OCI-LY1 (cell line): Measurements from ENCODE around the gene GLIS1.
A peak's percentile ranks its signal among the peaks of the same experiment; 100 is the strongest.

Experiments used
- H2AFZ ChIP-seq: fragments of 200-600 bp; sonication (generic), shearing (Covaris generic); 2 replicates; pipeline ENCODE4 v1.6.0; 2014; ENCODE audit warnings: antibody characterized with exemption, mild to moderate bottlenecking, low read length
- H3F3A ChIP-seq: fragments of 200-600 bp; sonication (generic), shearing (Covaris generic); 2 replicates; pipeline ENCODE4 v1.6.0; 2014; ENCODE audit warnings: mild to moderate bottlenecking, antibody characterized with exemption, low read length, moderate library complexity; ENCODE audit not compliant: insufficient read depth
- H3K27ac ChIP-seq: fragments of 200-600 bp; sonication (generic); 2 replicates; pipeline ENCODE4 v1.5.1; 2014; ENCODE audit warnings: low read length, mixed run types, mild to moderate bottlenecking, low read depth; ENCODE audit not compliant: poor library complexity, severe bottlenecking
- H3K27me3 ChIP-seq: fragments of 200-600 bp; sonication (generic); 2 replicates; pipeline ENCODE4 v1.6.0; 2014; ENCODE audit warnings: antibody characterized with exemption, mild to moderate bottlenecking, low read length, moderate library complexity; ENCODE audit not compliant: insufficient read depth
- H3K36me3 ChIP-seq: fragments of 200-600 bp; sonication (generic); 2 replicates; pipeline ENCODE4 v1.6.1; 2014; ENCODE audit warnings: mild to moderate bottlenecking, antibody characterized with exemption, low read length, moderate library complexity, mixed read lengths; ENCODE audit not compliant: insufficient read depth
- H3K4me1 ChIP-seq: fragments of 200-600 bp; sonication (generic); 2 replicates; pipeline ENCODE4 v1.5.1; 2014; ENCODE audit warnings: mild to moderate bottlenecking, low read length, moderate library complexity; ENCODE audit not compliant: insufficient read depth, severe bottlenecking
- H3K4me2 ChIP-seq: fragments of 200-600 bp; sonication (generic), shearing (Covaris generic); 2 replicates; pipeline ENCODE4 v1.6.1; 2014; ENCODE audit warnings: low read length
- H3K4me3 ChIP-seq: fragments of 200-600 bp; sonication (generic); 2 replicates; pipeline ENCODE4 v1.5.1; 2014; ENCODE audit warnings: low read length, low read depth, mild to moderate bottlenecking, mixed read lengths; ENCODE audit not compliant: poor library complexity, severe bottlenecking
- H3K79me2 ChIP-seq: fragments of 200-600 bp; shearing (Covaris generic); 2 replicates; pipeline ENCODE4 v1.6.1; 2016; ENCODE audit warnings: mixed run types, low read length, mixed read lengths; ENCODE audit not compliant: insufficient read depth
- H3K9ac ChIP-seq: fragments of 200-600 bp; sonication (generic), shearing (Covaris generic); 2 replicates; pipeline ENCODE4 v1.6.1; 2014; ENCODE audit warnings: mild to moderate bottlenecking, low read length, mixed read lengths
- H3K9me2 ChIP-seq: fragments of 200-600 bp; sonication (generic), shearing (Covaris generic); 2 replicates; pipeline ENCODE4 v1.6.1; 2014; ENCODE audit warnings: low read depth, mild to moderate bottlenecking, low read length, mixed read lengths
- H3K9me3 ChIP-seq: fragments of 200-600 bp; shearing (Covaris generic); 2 replicates; pipeline ENCODE4 v1.6.1; 2014; ENCODE audit warnings: low read length, mixed read lengths
- H4K20me1 ChIP-seq: fragments of 200-600 bp; sonication (generic), shearing (Covaris generic); 2 replicates; pipeline ENCODE4 v1.6.0; 2016; ENCODE audit warnings: mild to moderate bottlenecking, low read length; ENCODE audit not compliant: insufficient read depth
- EZH2 ChIP-seq: fragments of 200-600 bp; sonication (generic), shearing (Covaris generic); IDR thresholded peaks from 2 replicates; pipeline ENCODE4 v1.8.0; 2017; ENCODE audit warnings: borderline replicate concordance, mixed run types, mild to moderate bottlenecking, antibody characterized with exemption, low read length, moderate library complexity, mixed read lengths
- TF ChIP-seq, protein P1 (sequence below): fragments of 200-600 bp; sonication (generic), shearing (Covaris generic); IDR thresholded peaks from 2 replicates; pipeline ENCODE4 v1.5.1; 2017; ENCODE audit warnings: mild to moderate bottlenecking, antibody characterized with exemption, low read length, moderate library complexity, mixed read lengths

GLIS1 gene

DNA sequence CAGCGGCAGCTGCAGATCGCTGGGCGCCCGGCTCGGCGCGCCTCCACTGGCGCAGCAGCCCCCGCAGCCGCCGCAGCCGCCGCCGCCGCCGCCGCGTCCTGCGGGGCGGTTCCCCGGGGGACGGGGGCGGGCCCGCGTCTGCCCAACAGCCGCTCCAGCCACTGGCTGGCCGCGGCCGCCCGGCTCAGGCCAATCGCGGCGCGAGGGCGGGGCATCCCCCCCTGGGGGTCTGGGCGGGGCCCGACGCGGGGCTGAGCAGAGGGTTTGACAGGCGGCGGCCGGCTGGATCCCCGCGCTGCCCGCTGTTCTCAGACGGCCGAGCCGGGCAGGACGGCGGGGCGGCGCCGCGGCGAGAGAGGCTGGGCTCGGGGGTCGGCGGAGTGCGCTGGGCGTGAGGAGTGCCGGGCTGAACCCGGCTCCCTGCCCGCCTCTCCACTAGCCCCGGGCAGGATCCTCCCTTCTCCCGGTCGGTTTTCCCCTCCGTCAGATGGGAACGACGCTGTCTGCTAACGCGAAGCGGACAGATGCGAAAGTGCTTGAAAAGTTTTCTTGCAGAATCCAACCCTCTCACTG, at the start of gene GLIS1:
Gene GLIS1, minus strand, starts transcription at position 56 of the 573 bp plus-strand sequence. CDS start 1,100 bp downstream, outside the sequence.
- H3K27me3 ChIP-seq = peaks cover 5% of the 10 kb centered on the region; the same call in 1 of the 2 replicates
- peak within 1 kb of the TSS; percentile 63; the same call in 1 of the 2 replicates for H3K9ac ChIP-seq
- no peaks in the 10 kb centered on the region for H3K79me2 ChIP-seq
- H3K9me3 ChIP-seq = peaks cover 3% of the 10 kb centered on the region; the same call in 1 of the 2 replicates
- H3K4me2 ChIP-seq = peak within 1 kb of the TSS; percentile 98
- H3K4me1 ChIP-seq = peaks cover 6% of the 10 kb centered on the region
- no peaks in the 10 kb centered on the region; the same call in 1 of the 2 replicates for H3K36me3 ChIP-seq
- no peaks in the 10 kb centered on the region for H3K9me2 ChIP-seq
- no peaks in the 10 kb centered on the region for H4K20me1 ChIP-seq
- H3F3A ChIP-seq = no peaks in the 10 kb centered on the region
- TF ChIP-seq, protein P1, sequence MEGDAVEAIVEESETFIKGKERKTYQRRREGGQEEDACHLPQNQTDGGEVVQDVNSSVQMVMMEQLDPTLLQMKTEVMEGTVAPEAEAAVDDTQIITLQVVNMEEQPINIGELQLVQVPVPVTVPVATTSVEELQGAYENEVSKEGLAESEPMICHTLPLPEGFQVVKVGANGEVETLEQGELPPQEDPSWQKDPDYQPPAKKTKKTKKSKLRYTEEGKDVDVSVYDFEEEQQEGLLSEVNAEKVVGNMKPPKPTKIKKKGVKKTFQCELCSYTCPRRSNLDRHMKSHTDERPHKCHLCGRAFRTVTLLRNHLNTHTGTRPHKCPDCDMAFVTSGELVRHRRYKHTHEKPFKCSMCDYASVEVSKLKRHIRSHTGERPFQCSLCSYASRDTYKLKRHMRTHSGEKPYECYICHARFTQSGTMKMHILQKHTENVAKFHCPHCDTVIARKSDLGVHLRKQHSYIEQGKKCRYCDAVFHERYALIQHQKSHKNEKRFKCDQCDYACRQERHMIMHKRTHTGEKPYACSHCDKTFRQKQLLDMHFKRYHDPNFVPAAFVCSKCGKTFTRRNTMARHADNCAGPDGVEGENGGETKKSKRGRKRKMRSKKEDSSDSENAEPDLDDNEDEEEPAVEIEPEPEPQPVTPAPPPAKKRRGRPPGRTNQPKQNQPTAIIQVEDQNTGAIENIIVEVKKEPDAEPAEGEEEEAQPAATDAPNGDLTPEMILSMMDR = no peak
- no peak for TF ChIP-seq EZH2
- H2AFZ ChIP-seq = 0 out of 2 replicates have a peak within 1 kb of the TSS, but pooled peaks have one; percentile 23
- H3K4me3 ChIP-seq = peak within 1 kb of the TSS; percentile 71
- no peak within 1 kb of the TSS for H3K27ac ChIP-seq

DNA sequence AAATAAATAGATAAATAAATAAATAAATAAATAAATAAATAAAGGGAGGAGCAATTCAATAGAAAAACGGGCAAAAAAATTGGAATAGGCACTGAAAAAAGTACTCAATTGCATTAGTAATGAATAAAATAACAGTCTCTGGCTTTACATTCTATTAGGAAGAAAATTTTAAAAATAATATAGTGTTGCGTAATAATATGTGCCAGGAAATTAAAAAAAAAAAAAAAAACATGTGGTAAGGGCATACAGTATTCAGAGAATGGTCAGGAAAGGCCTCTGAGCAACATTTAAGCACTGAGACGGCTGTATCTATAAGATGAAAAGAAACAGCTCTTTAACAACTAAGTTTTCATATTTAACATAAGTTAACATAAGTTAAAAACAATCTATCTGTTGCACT, 48.7 kb upstream of the GLIS1 start:
- Histone ChIP-seq H3K4me2 (no peak overlapping the region), H3F3A (no peaks in the 10 kb centered on the region), H3K79me2 (no peaks in the 10 kb centered on the region), H3K9me2 (no peaks in the 10 kb centered on the region), H3K9ac (no peak overlapping the region), H2AFZ (no peak overlapping the region), H3K27ac (no peak overlapping the region), H3K4me1 (no peaks in the 10 kb centered on the region), H3K27me3 (no peaks in the 10 kb centered on the region), H3K9me3 (no peaks in the 10 kb centered on the region), H3K4me3 (no peak overlapping the region), H4K20me1 (no peaks in the 10 kb centered on the region), H3K36me3 (peaks cover 80% of the 10 kb centered on the region)
- TF ChIP-seq, protein P1 = no peak
- TF ChIP-seq EZH2 = no peak

DNA sequence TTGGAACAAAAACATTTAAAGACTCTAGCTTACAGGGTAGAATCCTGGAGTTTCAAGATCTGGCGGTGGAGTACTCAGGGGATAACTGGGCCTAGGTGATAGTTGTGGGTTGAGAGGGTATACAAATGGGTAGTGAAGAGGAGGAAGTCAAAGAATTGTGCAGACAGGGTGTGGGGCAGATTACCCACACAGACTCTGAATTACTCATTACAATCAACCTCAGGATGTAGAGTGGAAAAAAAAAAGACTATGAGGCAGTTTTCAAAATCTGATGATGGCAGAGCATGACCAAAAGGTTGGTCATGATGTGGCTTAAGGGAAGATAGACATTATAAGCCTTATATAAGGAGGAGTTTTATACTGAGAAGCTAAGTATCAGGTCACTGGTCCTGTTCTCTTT, 44.1 kb upstream of the GLIS1 start:
- no peaks in the 10 kb centered on the region for H3F3A ChIP-seq
- H3K9me2 ChIP-seq = no peaks in the 10 kb centered on the region
- H3K4me1 ChIP-seq = no peaks in the 10 kb centered on the region
- H3K9me3 ChIP-seq = no peaks in the 10 kb centered on the region
- no peak for TF ChIP-seq EZH2
- H3K79me2 ChIP-seq = no peaks in the 10 kb centered on the region
- no peak overlapping the region for H3K27ac ChIP-seq
- H3K4me3 ChIP-seq = no peak overlapping the region
- no peak overlapping the region for H3K4me2 ChIP-seq
- H3K36me3 ChIP-seq = peaks cover 88% of the 10 kb centered on the region
- no peak overlapping the region for H2AFZ ChIP-seq
- no peaks in the 10 kb centered on the region for H3K27me3 ChIP-seq
- H3K9ac ChIP-seq = no peak overlapping the region
- H4K20me1 ChIP-seq = no peaks in the 10 kb centered on the region

DNA sequence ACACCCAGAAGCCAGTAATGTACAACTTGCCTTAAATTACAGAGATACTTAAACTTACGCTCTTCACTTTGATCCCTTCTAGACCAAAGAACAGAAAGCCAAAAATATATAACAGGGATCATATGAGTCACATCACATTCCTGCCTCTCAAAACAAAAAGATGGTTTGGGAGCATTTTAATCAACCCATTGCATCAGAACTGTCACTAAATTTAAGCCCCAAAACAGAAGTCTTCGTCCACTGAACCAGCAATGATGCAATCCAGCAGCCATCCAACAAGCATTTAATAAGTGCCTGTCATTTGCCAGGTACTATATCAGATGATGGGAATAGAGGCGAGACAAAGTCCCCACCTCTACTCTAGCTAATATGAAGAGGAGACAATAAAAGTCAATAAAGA, 42.7 kb upstream of the GLIS1 start:
- no peak overlapping the region for H3K4me3 ChIP-seq
- H3K79me2 ChIP-seq = no peaks in the 10 kb centered on the region
- no peak overlapping the region for H3K9ac ChIP-seq
- H3K9me2 ChIP-seq = no peaks in the 10 kb centered on the region
- H3K9me3 ChIP-seq = no peaks in the 10 kb centered on the region
- H2AFZ ChIP-seq = no peak overlapping the region
- no peaks in the 10 kb centered on the region for H3K27me3 ChIP-seq
- H3F3A ChIP-seq = no peaks in the 10 kb centered on the region
- no peak overlapping the region for H3K27ac ChIP-seq
- H4K20me1 ChIP-seq = no peaks in the 10 kb centered on the region
- H3K4me2 ChIP-seq = no peak overlapping the region
- TF ChIP-seq EZH2 = no peak
- TF ChIP-seq, protein P1 = no peak
- H3K36me3 ChIP-seq = peaks cover 91% of the 10 kb centered on the region
- no peaks in the 10 kb centered on the region for H3K4me1 ChIP-seq
